ENCODE measurements around the gene MCM3. TPM values are rescaled to one million over a fixed set of nuclear protein-coding genes. Genes with fewer than 3 reads are reported as not detected.

Gene MCM3
- polyA plus RNA-seq, 1 of the 3 experiments (the other 2 are of a cell fraction): 62.4 TPM

- H3F3A ChIP-seq (replicated peaks; ENCODE audit: insufficient read depth): no peaks in the 10 kb centered on the region
- no peak overlapping the region for H3K4me2 ChIP-seq
- H3K9ac ChIP-seq: no peak overlapping the region
- H3K9me2 ChIP-seq: no peaks in the 10 kb centered on the region
- peaks cover 6% of the 10 kb centered on the region for H3K79me2 ChIP-seq (ENCODE audit: insufficient read depth)
- no peaks in the 10 kb centered on the region for H3K9me3 ChIP-seq
- POLR2A ChIA-PET: interaction anchor here (1.1 kb wide), 1 partner anchor 73 kb away, joined by 5 read pairs; the partner anchor contains the start of gene PAQR8
- H2AFZ ChIP-seq (ENCODE audit: low read depth): no peak overlapping the region
- peaks cover 8 to 25% of the 10 kb centered on the region in 2 experiments; a peak in 3 of 4 replicates for H3K4me1 ChIP-seq (ENCODE audit: control insufficient read depth in 1 of 2, insufficient read depth in 2 of 2, low read depth in 1 of 2, low read length in 1 of 2)
- H3K27ac ChIP-seq (ENCODE audit: low read depth in 2 of 2, low read length in 1 of 2): no peak overlapping the region
- no peaks in the 10 kb centered on the region for H4K20me1 ChIP-seq (ENCODE audit: insufficient read depth)
- no peaks in the 10 kb centered on the region for H3K27me3 ChIP-seq (ENCODE audit: insufficient read depth)
- CTCF ChIA-PET: interaction anchor here (0.9 to 8.6 kb wide), 5 partner anchors 12 to 112 kb away, joined by 3 to 119 read pairs (median 3); partner anchors contain the start of gene PAQR8
- H3K36me3 ChIP-seq (replicated peaks in 1 of 2; ENCODE audit: control insufficient read depth in 1 of 2, insufficient read depth in 2 of 2, low read length in 1 of 2): no peaks in the 10 kb centered on the region
- no peak for DNase-seq
- WGBS (ENCODE audit: low lambda C conversion rate): 90% methylated on average over 2 of the region's 2 CpGs
- TF ChIP-seq EP300 (IDR thresholded peaks at IDR 0.05; ENCODE audit: borderline replicate concordance in 1 of 2, low read depth in 1 of 2, low read length in 1 of 2): no peak
- no peak overlapping the region for H3K4me3 ChIP-seq (ENCODE audit: low read depth in 2 of 2, low read length in 1 of 2)
Measured at GRCh38 chr6:52288841-52289240, 4.3 kb upstream of the MCM3 start.

- no peak overlapping the region for H3K27ac ChIP-seq (ENCODE audit: low read depth in 2 of 2, low read length in 1 of 2)
- H3K4me1 ChIP-seq (ENCODE audit: control insufficient read depth in 1 of 2, insufficient read depth in 2 of 2, low read depth in 1 of 2, low read length in 1 of 2): peaks cover 12 to 26% of the 10 kb centered on the region in 2 experiments; a peak in 3 of 4 replicates
- POLR2A ChIA-PET: no interaction called here
- 87% methylated on average over 7 of the region's 7 CpGs for WGBS (ENCODE audit: low lambda C conversion rate)
- H3K9me3 ChIP-seq: no peaks in the 10 kb centered on the region
- H3K36me3 ChIP-seq (replicated peaks in 1 of 2; ENCODE audit: control insufficient read depth in 1 of 2, insufficient read depth in 2 of 2, low read length in 1 of 2): no peaks in the 10 kb centered on the region
- H2AFZ ChIP-seq (ENCODE audit: low read depth): no peak overlapping the region
- no peak overlapping the region for H3K4me3 ChIP-seq (ENCODE audit: low read depth in 2 of 2, low read length in 1 of 2)
- CTCF ChIA-PET: interaction anchor here (5.6 to 8.6 kb wide), 2 partner anchors 103 to 113 kb away, joined by 33 to 119 read pairs; no protein-coding TSS in a partner anchor
- H3F3A ChIP-seq (replicated peaks; ENCODE audit: insufficient read depth): no peaks in the 10 kb centered on the region
- no peaks in the 10 kb centered on the region for H3K9me2 ChIP-seq
- H3K27me3 ChIP-seq (ENCODE audit: insufficient read depth): no peaks in the 10 kb centered on the region
- TF ChIP-seq TEAD4 (IDR thresholded peaks at IDR 0.05; ENCODE audit: borderline replicate concordance, insufficient read depth) (no peak), CHD2 (IDR thresholded peaks at IDR 0.05; ENCODE audit: low read length, partially characterized antibody) (no peak), RXRA (IDR thresholded peaks at IDR 0.05; ENCODE audit: borderline replicate concordance, low read depth) (no peak), MEF2A (IDR thresholded peaks at IDR 0.05; ENCODE audit: borderline replicate concordance, low read depth) (no peak), MXI1 (IDR thresholded peaks at IDR 0.05; ENCODE audit: low read depth, low read length) (no peak), IRF3 (IDR thresholded peaks at IDR 0.05; ENCODE audit: low read depth, low read length) (no peak), TCF12 (IDR thresholded peaks at IDR 0.05) (no peak), ELF1 (IDR thresholded peaks at IDR 0.05) (no peak), SMC3 (IDR thresholded peaks at IDR 0.05; ENCODE audit: low read depth, low read length) (no peak), PBX3 (IDR thresholded peaks at IDR 0.05) (no peak), FOXJ3 (CRISPR knock-in tag; IDR thresholded peaks at IDR 0.05) (no peak), GABPA (IDR thresholded peaks at IDR 0.05; ENCODE audit: low read depth) (no peak), FOSL2 (IDR thresholded peaks at IDR 0.05; ENCODE audit: borderline replicate concordance, low read depth) (no peak)
- H3K79me2 ChIP-seq (ENCODE audit: insufficient read depth): peaks cover 13% of the 10 kb centered on the region
- no peaks in the 10 kb centered on the region for H4K20me1 ChIP-seq (ENCODE audit: insufficient read depth)
- no peak overlapping the region for H3K4me2 ChIP-seq
- no peak overlapping the region for H3K9ac ChIP-seq
- no peak for DNase-seq
Measured at GRCh38 chr6:52288216-52288615, 3.7 kb upstream of the MCM3 start.

Measured in SK-N-SH (cell line).